ENCODE results near the gene PHKG1.

GRCh38 chr7:56115852-56116538 is 23.2 kb upstream of the PHKG1 start, which contains the start of gene NUPR2:
- no peak for TF ChIP-seq NFRKB (IDR thresholded peaks at IDR 0.05)
- no peak for TF ChIP-seq SP1 (IDR thresholded peaks at IDR 0.05)
- no peak for TF ChIP-seq BHLHE40 (IDR thresholded peaks at IDR 0.05; ENCODE audit: borderline replicate concordance)
- TF ChIP-seq LEF1 (IDR thresholded peaks at IDR 0.05; ENCODE audit: borderline replicate concordance) = no peak
